IMR-90 (cell line): ENCODE measurements around the gene EEF1G. TPM values are rescaled to one million over a fixed set of nuclear protein-coding genes. Genes with fewer than 3 reads are reported as not detected.
"Not testable (repeated sequence)": the region's sequence is repeated elsewhere in the genome, so short reads cannot be mapped to it uniquely, and the experiment has no call there.

Experiments
- ATAC-seq: fragments of 200-7000 bp; cut with Tn5 transposase; 2 replicates; pipeline ENCODE4 v1.9.1; 2020; ENCODE audit warnings: low read depth, mild to moderate bottlenecking, moderate library complexity
- BruUV-seq: library from RNA; stranded (reverse); fragments of 400-500 nt; replicated peaks from 2 replicates; lab custom pipeline; 2021; lab: Mats Ljungman, UMichigan
- CTCF ChIA-PET: fragments of 300-600 bp; formaldehyde crosslinking; extraction: SDS; loops from one replicate; lab custom pipeline; 2021; ENCODE audit warnings: antibody characterized with exemption; lab: Yijun Ruan, JAX
- POLR2A ChIA-PET: fragments of 300-600 bp; sonication (Branson Sonifier 250); formaldehyde crosslinking; loops from one replicate; lab custom pipeline; 2022; ENCODE audit warnings: antibody characterized with exemption; ENCODE audit not compliant: unreplicated experiment; lab: Charles Lee
- DNase-seq: peaks from one replicate; pipeline ENCODE4 v3.0.0; 2013
- H2AFZ ChIP-seq: replicated peaks from 2 replicates; pipeline ENCODE3; 2013; ENCODE audit warnings: low read length, mild to moderate bottlenecking; ENCODE audit not compliant: poor library complexity
- H2AK5ac ChIP-seq: 2 replicates; pipeline ENCODE4 v1.6.1; 2013; ENCODE audit warnings: low read depth, low read length, inconsistent platforms
- H2AK9ac ChIP-seq: replicated peaks from 2 replicates; pipeline ENCODE3; 2013; ENCODE audit warnings: mild to moderate bottlenecking, low read depth, low read length, moderate library complexity; ENCODE audit not compliant: poor library complexity
- H2BK120ac ChIP-seq: 2 replicates; pipeline ENCODE4 v1.6.1; 2013; ENCODE audit warnings: low read depth, low read length, inconsistent platforms
- H2BK15ac ChIP-seq: 3 replicates; pipeline ENCODE4 v1.6.1; 2013; ENCODE audit warnings: low read depth, low read length, inconsistent platforms
- H2BK20ac ChIP-seq: 2 replicates; pipeline ENCODE4 v1.6.1; 2013; ENCODE audit warnings: low read depth, mild to moderate bottlenecking, inconsistent platforms, low read length, moderate library complexity
- H2BK5ac ChIP-seq: 2 replicates; pipeline ENCODE4 v1.6.1; 2013; ENCODE audit warnings: mild to moderate bottlenecking, low read depth, low read length, inconsistent platforms; ENCODE audit not compliant: poor library complexity, severe bottlenecking
- H3K14ac ChIP-seq: replicated peaks from 2 replicates; pipeline ENCODE4 v1.6.1; 2013; ENCODE audit warnings: low read depth, low read length, inconsistent platforms
- H3K18ac ChIP-seq: 2 replicates; pipeline ENCODE4 v1.6.1; 2013; ENCODE audit warnings: low read depth, low read length, control low read depth
- H3K23ac ChIP-seq: 2 replicates; pipeline ENCODE4 v1.6.1; 2013; ENCODE audit warnings: low read depth, low read length, inconsistent platforms
- H3K27ac ChIP-seq: 2 replicates; pipeline ENCODE4 v1.5.1; 2013; ENCODE audit warnings: mild to moderate bottlenecking, control low read depth, low read length; ENCODE audit not compliant: insufficient read depth
- H3K27me3 ChIP-seq: 2 replicates; pipeline ENCODE4 v1.6.1; 2013; ENCODE audit warnings: low read length; ENCODE audit not compliant: control insufficient read depth, insufficient read depth
- H3K36me3 ChIP-seq: 2 replicates; pipeline ENCODE4 v1.6.1; 2013; ENCODE audit warnings: low read length, mixed read lengths; ENCODE audit not compliant: control insufficient read depth, insufficient read depth
- H3K4ac ChIP-seq: 2 replicates; pipeline ENCODE4 v1.6.1; 2013; ENCODE audit warnings: low read depth, low read length, inconsistent platforms
- H3K4me1 ChIP-seq: 2 replicates; pipeline ENCODE4 v1.6.1; 2013; ENCODE audit warnings: low read length, mixed read lengths; ENCODE audit not compliant: control insufficient read depth, insufficient read depth
- H3K4me2 ChIP-seq: 2 replicates; pipeline ENCODE4 v1.6.1; 2013; ENCODE audit warnings: low read depth, mild to moderate bottlenecking, control low read depth, low read length, moderate library complexity
- H3K4me3 ChIP-seq: 2 replicates; pipeline ENCODE4 v1.5.1; 2013; ENCODE audit warnings: low read depth, mild to moderate bottlenecking, control low read depth, low read length, moderate library complexity; ENCODE audit not compliant: insufficient read depth
- H3K56ac ChIP-seq: 2 replicates; pipeline ENCODE4 v1.6.1; 2013; ENCODE audit warnings: low read length, inconsistent platforms; ENCODE audit not compliant: insufficient read depth; ENCODE audit errors: extremely low read depth
- H3K79me1 ChIP-seq, 2 experiments: 2 replicates each; pipeline ENCODE4 v1.6.1; 2013; ENCODE audit warnings: low read length in 2 of 2, inconsistent platforms in 1 of 2, low read depth in 1 of 2
- H3K9ac ChIP-seq: 2 replicates; pipeline ENCODE4 v1.6.1; 2013; ENCODE audit warnings: low read depth, low read length, control low read depth
- H3K9me1 ChIP-seq: 2 replicates; pipeline ENCODE4 v1.6.1; 2013; ENCODE audit warnings: low read length, inconsistent platforms; ENCODE audit not compliant: insufficient read depth
- H3K9me3 ChIP-seq: 2 replicates; pipeline ENCODE4 v1.6.1; 2013; ENCODE audit warnings: low read length; ENCODE audit not compliant: control insufficient read depth, insufficient read depth
- H4K20me1 ChIP-seq: 2 replicates; pipeline ENCODE4 v1.6.1; 2013; ENCODE audit warnings: low read length, inconsistent platforms; ENCODE audit not compliant: insufficient read depth
- H4K5ac ChIP-seq: 2 replicates; pipeline ENCODE4 v1.6.1; 2013; ENCODE audit warnings: mild to moderate bottlenecking, low read depth, low read length, control low read depth
- H4K8ac ChIP-seq, 2 experiments: 2 replicates each; pipeline ENCODE4 v1.6.1; 2013; ENCODE audit warnings: low read depth in 2 of 2, low read length in 2 of 2, control low read depth in 1 of 2, inconsistent platforms in 1 of 2
- H4K91ac ChIP-seq: 2 replicates; pipeline ENCODE4 v1.6.1; 2013; ENCODE audit warnings: low read depth, low read length, inconsistent platforms; ENCODE audit not compliant: insufficient read depth
- CHD1 ChIP-seq: IDR thresholded peaks from 2 replicates; pipeline ENCODE4 v1.6.1; 2012; ENCODE audit warnings: low read depth, low read length, improper control_type of control experiment
- WGBS, 2 experiments: methylation state at CpG; one replicate each; pipeline versions ENCODE4 v1.1.5 to v1.1.7; 2013; ENCODE audit warnings: missing lambda C conversion rate in 2 of 2; ENCODE audit not compliant: insufficient read length in 1 of 2; ENCODE audit errors: extremely low coverage in 2 of 2; 5-methylcytosine and 5-hydroxymethylcytosine counted together
- dilution Hi-C: fragments of 300-500 bp; cut with HindIII; formaldehyde crosslinking; loops from one replicate; pipeline ENCODE4 v1.14.3; 2018; ENCODE audit warnings: low sequenced_read_pairs; ENCODE audit not compliant: unreplicated experiment
- in situ Hi-C: fragments of 300-500 bp; cut with MboI; formaldehyde crosslinking; loops from 3 replicates; pipeline ENCODE4 v1.14.3; 2019; ENCODE audit warnings: low sequenced_read_pairs, inconsistent platforms, mixed read lengths
- intact Hi-C: fragments of 100-400 bp; cut with micrococcal nuclease; formaldehyde crosslinking; loops from 2 replicates; pipeline ENCODE4 v1.10.0; 2022
- polyA plus RNA-seq, 3 experiments: library from polyadenylated mRNA; depleted of rRNA; stranded (reverse); fragments of >200 nt; gene quantifications; 2 replicates each; pipeline ENCODE4 v1.2.3, GENCODE V29; 2012; ENCODE audit warnings: low replicate concordance in 1 of 3
- total RNA-seq: library from RNA; depleted of rRNA; stranded (reverse); fragments of >200 nt; gene quantifications from 2 replicates; pipeline ENCODE4 v1.2.3, GENCODE V29; 2012

EEF1G gene
- total and polyA plus RNA-seq, 2 of the 4 experiments (the other 2 are of a cell fraction), result 1,684 to 1,857 TPM

GRCh38 chr11:62621027-62621566, 47.4 kb upstream of the EEF1G start (continued):
- TF ChIP-seq CHD1, result no peak

GRCh38 chr11:62616957-62617356, 43.3 kb upstream of the EEF1G start:
- H3K4me1 ChIP-seq, H2BK20ac ChIP-seq, H3K9me3 ChIP-seq, H4K5ac ChIP-seq, H3K27ac ChIP-seq, H2BK5ac ChIP-seq, H4K8ac ChIP-seq, intact Hi-C loops, H3K14ac ChIP-seq, H2AFZ ChIP-seq, H4K91ac ChIP-seq, H2AK9ac ChIP-seq, H3K18ac ChIP-seq, H3K4me3 ChIP-seq, H3K9ac ChIP-seq, H2BK15ac ChIP-seq, H3K9me1 ChIP-seq, H2BK120ac ChIP-seq, H2AK5ac ChIP-seq, H3K23ac ChIP-seq, POLR2A ChIA-PET, H3K56ac ChIP-seq, H3K27me3 ChIP-seq, H3K4ac ChIP-seq, H3K4me2 ChIP-seq, dilution Hi-C loops, in situ Hi-C loops, BruUV-seq, DNase-seq, ATAC-seq: not testable (repeated sequence)
- Histone ChIP-seq H3K36me3 (peaks cover 18% of the 10 kb centered on the region; the same call in 1 of the 2 replicates), H3K79me1 (peaks cover 21 to 28% of the 10 kb centered on the region in 2 experiments), H4K20me1 (peaks cover 11% of the 10 kb centered on the region)
- 100% methylated on average over 2 of the region's 14 CpGs; no CpG with 5 or more reads in 1 of the 2 experiments for WGBS, 2 experiments
- CTCF ChIA-PET, result interaction anchor here (0.6 kb wide), 1 partner anchor 24 kb away, joined by 3 read pairs; no protein-coding TSS in a partner anchor
